HG03432 (cell line): ENCODE measurements around the gene ALLC.

Experiments used
- ATAC-seq: cut with Tn5 transposase; IDR thresholded peaks from one replicate; pipeline ENCODE4 v1.9.1; 2021; ENCODE audit warnings: mild to moderate bottlenecking, moderate library complexity; ENCODE audit not compliant: unreplicated experiment

The ALLC gene

DNA sequence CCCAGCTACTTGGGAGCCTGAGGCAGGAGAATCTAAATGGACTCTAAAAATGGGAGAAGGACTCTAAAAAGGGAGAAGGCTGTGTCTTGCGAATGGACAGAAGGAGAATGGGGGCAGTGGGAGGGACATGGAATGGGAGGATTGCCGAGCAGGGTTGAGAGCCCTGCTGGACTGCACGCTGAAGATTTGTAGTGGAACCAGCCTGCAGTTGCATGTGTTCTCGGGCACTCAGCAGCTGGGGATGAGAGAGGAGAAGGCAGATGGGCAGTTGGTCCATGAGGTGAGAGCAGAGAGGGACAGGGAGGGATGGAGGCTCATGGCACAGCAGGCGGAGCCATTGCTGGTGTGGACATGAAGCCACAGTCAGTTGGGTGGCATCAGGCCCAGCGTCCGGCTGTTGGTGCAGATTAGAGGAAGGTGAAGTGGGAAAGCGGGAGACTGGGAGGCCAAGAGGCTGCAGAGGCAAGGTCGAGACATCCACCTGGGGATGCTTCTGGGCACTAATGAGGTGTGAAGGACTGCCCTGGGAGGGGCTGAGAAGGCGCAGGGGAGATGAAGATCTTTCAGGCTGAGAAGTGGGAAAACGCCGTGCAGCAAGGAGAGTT lies 86.1 kb downstream of the ALLC start:
- no peak for ATAC-seq

GRCh38 chr2:3745920-3746319 lies 87.9 kb downstream of the ALLC start:
- ATAC-seq = no peak

- ATAC-seq = no peak
These were observed 89.1 kb downstream of the ALLC start for GRCh38 chr2:3747032-3747654.

DNA sequence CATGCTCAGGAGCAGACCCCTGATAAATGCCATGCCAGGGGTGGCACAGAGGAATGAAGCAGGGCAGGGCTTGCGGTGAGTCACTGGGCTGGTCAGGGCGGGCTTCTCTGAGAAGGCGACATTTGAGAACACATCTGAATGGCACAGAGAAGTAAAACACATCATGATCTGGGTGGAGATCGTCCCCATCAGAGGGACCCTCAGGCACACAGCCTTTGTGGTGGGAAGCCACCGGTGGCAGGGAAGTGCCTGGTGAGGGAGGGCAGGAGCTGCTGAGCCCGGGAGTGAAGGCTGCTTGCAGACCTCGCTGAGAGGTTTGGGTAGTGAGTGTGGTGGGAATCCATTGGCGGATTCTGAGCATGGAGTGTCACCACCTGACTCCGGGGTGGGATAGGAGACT lies 89.8 kb downstream of the ALLC start:
- ATAC-seq = no peak

DNA sequence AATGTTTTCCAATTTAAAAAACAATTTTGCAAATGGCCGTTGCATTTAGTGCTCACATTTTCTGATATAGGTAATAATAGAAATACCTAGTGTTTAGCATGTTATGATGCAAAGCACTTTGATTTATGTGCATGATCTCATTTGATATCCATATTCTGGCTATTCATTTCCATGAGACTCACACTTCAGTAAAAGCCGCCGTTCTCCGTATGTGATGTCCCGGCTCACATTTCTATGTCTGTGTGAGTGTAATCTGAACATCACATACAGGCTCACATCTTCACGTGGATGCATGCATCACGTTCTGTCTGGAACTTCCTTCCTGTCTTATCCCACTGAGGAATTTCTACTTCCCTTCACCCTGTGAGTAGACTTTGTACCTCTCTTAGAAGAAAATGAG lies 91.2 kb downstream of the ALLC start:
- no peak for ATAC-seq

- ATAC-seq = no peak
These were observed 93.3 kb downstream of the ALLC start for GRCh38 chr2:3751251-3751650.

GRCh38 chr2:3751806-3752205 lies 93.8 kb downstream of the ALLC start:
- no peak for ATAC-seq
